NCI-H2171 (cell line): ENCODE measurements around the gene NBDY.
"Not testable (repeated sequence)": the region's sequence is repeated elsewhere in the genome, so short reads cannot be mapped to it uniquely, and the experiment has no call there.

Experiments
- DNase-seq: peaks from one replicate; lab custom pipeline; 2025; lab: John Stamatoyannopoulos, UW

NBDY gene

DNA sequence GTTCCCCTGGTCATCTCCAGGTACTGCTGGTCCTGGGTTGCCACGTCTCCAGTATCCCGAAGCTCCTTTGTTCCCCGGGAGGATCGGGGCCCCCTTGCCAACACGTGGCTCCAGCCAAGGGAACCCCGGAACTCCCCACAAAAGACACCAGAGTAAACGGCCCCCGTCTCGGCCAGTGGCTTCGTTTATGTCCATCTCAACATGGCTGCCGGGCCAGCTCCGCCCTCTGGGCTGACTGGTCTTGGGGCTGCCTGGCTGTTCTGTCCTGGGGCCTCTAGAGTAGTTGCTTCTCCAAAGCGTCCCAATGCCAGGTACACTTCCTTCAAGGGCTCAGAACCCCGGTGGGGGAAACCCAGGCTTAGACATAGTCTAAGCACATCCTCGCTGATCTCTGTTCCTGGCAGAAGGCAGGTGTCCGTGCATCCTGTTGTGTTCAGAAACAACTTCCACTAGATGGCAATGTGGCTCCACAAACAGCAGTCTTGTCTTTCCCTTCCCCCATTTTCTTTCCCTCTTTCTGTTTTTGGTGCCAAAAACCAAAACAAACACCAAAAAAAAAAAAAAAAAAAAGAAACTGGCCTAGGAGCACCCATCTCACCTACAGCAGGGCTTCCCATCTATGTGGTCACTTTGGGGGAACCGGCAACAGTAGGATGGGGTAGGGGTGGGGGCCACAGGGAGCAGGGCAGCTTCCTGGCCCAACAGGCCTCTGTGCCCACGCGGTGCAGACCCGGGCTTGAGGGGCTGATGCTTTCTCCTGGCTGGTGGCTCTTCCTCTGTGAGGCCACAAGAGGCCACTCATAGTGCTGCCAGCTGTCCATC lies 35.3 kb downstream of the NBDY start:
- no peak for DNase-seq

- no peak for DNase-seq
Measured at GRCh38 chrX:56764975-56765791, 36.1 kb downstream of the NBDY start.

DNA sequence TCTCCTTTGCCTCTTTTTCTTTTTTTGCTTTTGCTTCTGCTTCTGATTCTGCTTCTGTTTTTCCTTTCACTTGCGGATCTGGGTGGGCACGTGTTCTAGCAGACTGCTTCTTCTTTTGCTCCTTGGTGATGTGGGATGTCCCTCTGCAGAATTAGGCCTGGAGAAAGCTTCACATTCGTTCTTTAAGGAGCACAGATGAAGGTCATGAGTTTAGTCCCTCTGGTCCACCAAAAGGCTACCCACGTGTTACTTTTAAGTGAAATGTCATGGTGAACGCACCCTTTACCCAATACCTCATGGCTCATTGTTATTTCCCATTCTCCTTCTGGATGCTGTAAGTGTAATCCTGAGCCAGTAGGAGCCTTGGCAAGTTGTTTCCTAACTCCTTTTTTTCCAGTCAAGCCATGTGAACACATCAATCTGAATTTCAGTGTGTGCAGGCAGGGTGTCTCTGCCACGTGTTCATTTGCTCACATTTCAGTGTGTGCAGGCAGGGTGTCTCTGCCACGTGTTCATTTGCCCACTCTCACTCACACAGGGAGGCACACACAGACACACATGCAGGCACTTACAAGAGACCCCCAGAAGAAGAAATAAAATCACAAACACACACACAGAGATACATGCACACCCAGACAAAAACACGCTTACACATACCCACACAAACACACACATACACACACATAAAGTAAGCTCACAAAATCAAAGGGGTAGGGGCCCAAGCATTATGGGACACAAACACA lies 36.9 kb downstream of the NBDY start:
- no peak for DNase-seq

GRCh38 chrX:56766554-56767347 lies 37.7 kb downstream of the NBDY start:
- DNase-seq: no peak

DNA sequence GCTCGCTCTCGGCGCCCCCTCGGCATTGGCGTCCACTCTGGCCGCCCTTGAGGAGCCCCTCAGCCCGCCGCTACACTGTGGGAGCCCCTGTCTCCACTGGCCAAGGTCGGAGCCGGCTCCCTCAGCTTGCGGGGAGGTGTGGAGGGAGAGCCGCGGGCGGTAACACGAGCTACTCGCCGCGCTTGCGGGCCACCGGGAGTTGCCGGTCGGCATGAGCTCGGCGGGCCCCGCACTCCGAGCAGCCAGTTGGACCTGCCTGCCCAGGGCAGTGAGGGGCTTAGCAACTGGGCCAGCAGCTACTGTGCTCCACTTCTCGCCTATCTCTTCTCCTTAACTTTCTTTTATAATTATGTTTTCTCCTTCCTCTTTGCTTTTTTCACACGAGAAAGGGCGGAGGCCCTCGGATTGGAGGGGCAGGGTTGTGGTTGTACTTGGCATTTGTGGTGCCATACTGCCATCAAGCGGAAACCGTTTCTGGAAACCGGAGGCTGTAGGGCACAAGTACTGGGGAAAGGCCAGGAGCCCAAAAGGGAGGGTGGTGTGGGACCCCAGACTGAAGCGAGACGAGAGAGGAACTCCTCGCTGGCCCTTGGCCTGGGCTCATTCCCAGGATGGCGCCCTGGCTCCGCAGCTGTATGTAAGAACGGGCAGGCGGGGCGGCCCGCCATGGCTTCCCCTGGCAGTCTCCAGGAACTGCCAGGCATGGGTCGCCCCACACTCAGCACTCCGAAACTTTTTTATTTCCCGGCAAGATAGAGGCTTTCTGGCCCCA lies 38.5 kb downstream of the NBDY start:
- not testable (repeated sequence) for DNase-seq

GRCh38 chrX:56768120-56768660 lies 39.1 kb downstream of the NBDY start:
- not testable (repeated sequence) for DNase-seq

DNA sequence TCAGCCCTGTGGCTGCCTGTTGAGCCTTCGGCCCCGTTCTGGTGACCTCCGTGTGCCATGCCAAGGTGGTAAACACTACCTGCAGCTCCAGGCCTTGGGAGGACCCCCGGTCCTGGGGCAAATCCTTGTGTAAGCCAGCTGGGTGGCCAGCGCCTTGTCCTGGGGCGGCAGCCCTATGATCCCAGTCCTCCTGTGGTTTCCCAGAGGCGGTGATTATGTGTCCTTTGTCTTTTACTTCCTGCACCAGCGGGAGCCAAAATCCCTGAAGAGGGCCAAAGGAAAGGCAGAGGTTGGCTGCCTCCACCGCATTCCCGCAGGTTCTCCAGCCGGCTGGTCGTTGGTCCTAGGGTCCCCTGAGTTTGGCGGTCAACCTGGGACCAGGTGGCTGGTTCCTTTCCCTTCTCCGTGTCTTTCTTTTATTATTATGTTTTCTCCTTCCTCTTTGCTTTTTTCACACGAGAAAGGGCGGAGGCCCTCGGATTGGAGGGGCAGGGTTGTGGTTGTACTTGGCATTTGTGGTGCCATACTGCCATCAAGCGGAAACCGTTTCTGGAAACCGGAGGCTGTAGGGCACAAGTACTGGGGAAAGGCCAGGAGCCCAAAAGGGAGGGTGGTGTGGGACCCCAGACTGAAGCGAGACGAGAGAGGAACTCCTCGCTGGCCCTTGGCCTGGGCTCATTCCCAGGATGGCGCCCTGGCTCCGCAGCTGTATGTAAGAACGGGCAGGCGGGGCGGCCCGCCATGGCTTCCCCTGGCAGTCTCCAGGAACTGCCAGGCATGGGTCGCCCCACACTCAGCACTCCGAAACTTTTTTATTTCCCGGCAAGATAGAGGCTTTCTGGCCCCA lies 43.9 kb downstream of the NBDY start:
- DNase-seq: not testable (repeated sequence)

DNA sequence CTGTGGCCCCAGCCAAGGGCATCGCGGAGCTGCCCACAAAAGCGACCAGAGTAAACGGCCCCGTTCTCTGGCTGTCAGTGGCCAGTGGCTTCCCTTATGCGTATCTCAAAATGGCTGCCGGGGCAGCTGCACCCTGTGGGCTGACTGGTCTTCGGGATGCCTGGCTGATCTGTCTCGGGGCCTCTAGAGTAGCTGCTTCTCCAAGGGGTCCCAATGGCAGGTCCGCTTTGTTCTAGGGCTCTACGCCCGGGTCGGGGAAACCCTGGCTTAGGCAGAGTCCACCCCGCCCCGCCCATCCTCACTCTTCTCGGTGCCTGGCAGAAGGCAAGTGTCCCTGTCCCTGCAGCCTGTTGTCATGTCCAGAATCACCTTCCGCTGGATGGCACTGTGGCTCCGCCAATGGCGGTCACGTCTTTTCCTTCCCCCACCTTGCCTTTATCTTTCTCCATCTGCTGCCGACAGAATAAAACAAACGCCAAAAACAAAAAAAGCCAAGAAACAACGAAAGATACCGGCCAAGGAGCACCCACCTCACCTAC lies 44.5 kb downstream of the NBDY start:
- not testable (repeated sequence) for DNase-seq

DNA sequence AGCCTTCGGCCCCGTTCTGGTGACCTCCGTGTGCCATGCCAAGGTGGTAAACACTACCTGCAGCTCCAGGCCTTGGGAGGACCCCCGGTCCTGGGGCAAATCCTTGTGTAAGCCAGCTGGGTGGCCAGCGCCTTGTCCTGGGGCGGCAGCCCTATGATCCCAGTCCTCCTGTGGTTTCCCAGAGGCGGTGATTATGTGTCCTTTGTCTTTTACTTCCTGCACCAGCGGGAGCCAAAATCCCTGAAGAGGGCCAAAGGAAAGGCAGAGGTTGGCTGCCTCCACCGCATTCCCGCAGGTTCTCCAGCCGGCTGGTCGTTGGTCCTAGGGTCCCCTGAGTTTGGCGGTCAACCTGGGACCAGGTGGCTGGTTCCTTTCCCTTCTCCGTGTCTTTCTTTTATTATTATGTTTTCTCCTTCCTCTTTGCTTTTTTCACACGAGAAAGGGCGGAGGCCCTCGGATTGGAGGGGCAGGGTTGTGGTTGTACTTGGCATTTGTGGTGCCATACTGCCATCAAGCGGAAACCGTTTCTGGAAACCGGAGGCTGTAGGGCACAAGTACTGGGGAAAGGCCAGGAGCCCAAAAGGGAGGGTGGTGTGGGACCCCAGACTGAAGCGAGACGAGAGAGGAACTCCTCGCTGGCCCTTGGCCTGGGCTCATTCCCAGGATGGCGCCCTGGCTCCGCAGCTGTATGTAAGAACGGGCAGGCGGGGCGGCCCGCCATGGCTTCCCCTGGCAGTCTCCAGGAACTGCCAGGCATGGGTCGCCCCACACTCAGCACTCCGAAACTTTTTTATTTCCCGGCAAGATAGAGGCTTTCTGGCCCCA lies 49.3 kb downstream of the NBDY start:
- not testable (repeated sequence) for DNase-seq

- DNase-seq: not testable (repeated sequence)
Measured at GRCh38 chrX:56778924-56779468, 50.0 kb downstream of the NBDY start.

DNA sequence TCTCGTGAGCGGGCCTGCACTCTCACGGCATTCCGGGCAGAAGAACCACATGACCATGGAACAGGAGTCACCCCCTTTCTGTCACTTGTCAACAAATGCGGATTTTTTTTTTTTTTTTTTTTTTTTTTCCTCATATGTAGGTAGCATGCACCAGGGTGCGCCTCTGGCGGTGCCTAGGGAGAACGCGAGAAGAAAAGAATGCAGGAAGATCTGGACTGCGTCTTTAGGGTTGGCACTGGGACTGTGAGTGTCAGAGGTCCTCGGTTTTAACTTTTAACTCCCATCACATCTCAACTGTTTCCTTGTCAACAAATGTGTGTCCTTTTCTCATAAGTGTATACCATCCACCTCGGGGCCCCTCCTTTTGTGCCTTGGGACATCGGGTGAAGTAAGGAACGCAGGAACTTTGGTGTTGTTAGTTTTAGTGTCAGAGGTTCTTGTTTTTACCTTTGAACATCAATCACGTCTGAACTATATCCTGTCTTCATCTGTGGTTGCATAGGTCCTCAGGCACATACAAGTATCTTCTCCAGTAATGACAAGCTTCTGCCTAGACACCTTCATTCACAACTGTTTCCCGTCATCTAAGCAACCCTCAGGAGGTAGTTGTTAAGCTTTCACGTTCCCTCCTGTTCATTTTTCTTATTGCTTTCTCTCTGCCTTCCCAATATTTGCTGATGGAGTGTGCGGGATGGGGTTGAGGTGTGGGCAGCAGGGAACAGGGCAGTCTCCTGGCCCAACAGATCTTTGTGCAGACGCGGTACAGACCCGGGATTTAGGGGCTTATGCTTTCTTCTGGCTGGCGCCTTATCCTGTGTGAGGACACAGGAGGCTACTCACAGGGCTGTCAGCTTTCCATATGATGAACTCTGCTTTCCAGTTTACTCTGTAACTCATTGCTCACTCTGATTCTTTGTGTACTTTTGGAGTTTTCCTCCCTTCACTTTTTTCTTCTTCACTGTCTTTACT lies 51.9 kb downstream of the NBDY start:
- DNase-seq: not testable (repeated sequence)

DNA sequence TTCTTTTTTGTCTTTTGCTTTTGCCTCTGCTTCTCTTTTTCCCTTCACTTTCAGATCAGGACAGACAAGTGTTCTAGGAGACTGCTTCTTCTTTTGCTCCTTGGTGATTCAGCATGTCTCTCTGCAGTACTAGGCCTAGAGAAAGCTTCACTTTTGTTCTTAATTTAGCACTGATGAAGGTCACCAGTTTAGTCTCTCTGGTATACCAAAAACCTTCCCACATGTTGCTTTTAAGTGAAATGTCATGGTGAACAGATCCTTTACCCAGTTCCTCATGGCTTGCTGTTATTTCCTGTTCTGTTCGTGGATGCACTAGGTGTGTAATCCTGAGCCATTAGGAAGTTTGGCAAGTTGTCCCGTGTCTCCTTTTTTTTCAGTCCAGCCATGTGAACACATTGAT lies 53.3 kb downstream of the NBDY start:
- no peak for DNase-seq

- no peak for DNase-seq
Measured at GRCh38 chrX:56782791-56783449, 53.9 kb downstream of the NBDY start.

GRCh38 chrX:56783450-56783831 lies 54.4 kb downstream of the NBDY start:
- DNase-seq: no peak

DNA sequence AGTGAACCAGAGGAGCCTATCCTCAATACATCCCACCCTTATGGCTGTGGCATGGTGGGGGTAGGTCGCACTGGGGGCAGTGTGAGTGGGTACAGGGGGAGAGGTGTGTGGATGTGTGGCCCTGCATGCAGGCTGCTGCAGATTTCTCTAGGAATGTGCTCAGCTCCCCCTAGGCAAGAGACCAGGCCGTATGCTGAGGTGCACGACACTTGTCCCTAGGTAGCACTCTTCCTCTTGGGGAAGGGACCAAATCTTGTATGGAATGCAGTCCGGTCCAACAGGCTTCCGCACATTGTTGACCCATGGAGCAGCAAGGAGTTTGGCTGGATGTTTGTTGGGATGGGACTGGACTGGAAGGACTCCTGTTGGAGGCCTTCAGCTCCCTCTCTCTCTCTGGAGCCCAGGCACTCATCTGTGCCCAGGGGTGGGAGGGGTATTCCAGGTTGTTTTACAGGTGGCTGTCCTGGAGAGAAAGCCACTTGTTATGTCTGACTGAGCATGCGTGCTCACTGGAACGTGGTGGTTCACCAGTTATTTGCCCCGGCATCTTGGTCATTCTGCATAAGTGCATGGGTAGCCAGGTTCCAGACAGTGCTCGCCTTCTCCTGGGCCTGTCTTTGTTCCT lies 55.1 kb downstream of the NBDY start:
- no peak for DNase-seq

GRCh38 chrX:56784666-56785065 lies 55.6 kb downstream of the NBDY start:
- DNase-seq: no peak
